IgD-negative memory B cell (primary cell): Measurements from ENCODE around the gene MED8. TPM values are rescaled to one million over a fixed set of nuclear protein-coding genes. Genes with fewer than 3 reads are reported as not detected.
"Not testable (repeated sequence)": the region's sequence is repeated elsewhere in the genome, so short reads cannot be mapped to it uniquely, and the experiment has no call there.

Experiments
- H3K27ac Mint-ChIP-seq, 3 donors: one replicate each; pipeline ENCODE4 v1.8.0; 2020 to 2022; ENCODE audit warnings: mild to moderate bottlenecking in 3 of 3, mixed read lengths in 3 of 3, moderate library complexity in 1 of 3
- H3K27me3 Mint-ChIP-seq: one replicate; pipeline ENCODE4 v1.8.0; 2021; ENCODE audit warnings: mixed read lengths
- H3K36me3 Mint-ChIP-seq: one replicate; pipeline ENCODE4 v1.8.0; 2020; ENCODE audit warnings: mild to moderate bottlenecking, mixed read lengths
- H3K4me1 Mint-ChIP-seq, 3 donors: one replicate each; pipeline ENCODE4 v1.8.0; 2020 to 2022; ENCODE audit warnings: mixed read lengths in 3 of 3, mild to moderate bottlenecking in 1 of 3
- H3K4me3 Mint-ChIP-seq, 4 donors: one replicate each; pipeline ENCODE4 v1.8.0; 2020 to 2022; ENCODE audit warnings: mild to moderate bottlenecking in 4 of 4, mixed read lengths in 4 of 4, moderate library complexity in 3 of 4
- H3K9me3 Mint-ChIP-seq, 3 donors: one replicate each; pipeline ENCODE4 v1.8.0; 2020 to 2021; ENCODE audit warnings: mixed read lengths in 3 of 3, mild to moderate bottlenecking in 1 of 3
- polyA plus RNA-seq: library from polyadenylated mRNA; unstranded; fragments of 300-500 nt; fragmentation: Illumina TruSeq; gene quantifications from one replicate; pipeline ENCODE4 v1.2.3, GENCODE V29; 2021

Gene MED8
- polyA plus RNA-seq, 1 donor from 2014 or later: 45.4 TPM

DNA sequence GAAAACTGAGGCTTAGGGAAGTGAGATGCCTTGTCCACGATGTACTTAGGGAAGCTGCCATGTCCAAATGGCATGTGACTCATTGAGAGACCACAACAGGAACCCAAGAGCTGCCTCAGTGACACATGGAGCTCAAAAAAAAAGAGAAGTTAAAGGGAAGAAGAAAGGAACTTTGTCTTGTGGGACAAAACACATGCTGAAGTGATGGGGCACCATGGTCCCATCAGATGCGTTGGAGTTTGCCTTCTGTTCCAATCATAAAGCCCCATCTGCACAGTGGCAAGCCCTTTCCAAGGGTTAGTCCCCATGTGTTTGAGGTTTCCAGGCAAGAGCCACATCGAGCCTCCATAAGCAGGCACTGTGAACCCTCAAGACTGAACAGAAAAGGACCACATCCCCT, 8.0 kb downstream of the MED8 start:
- Mint-ChIP-seq H3K36me3 (peaks cover 2% of the 10 kb centered on the region), H3K27ac (peak overlapping the region in 1 of 3 donors; percentile 18)

GRCh38 chr1:43379476-43379875, 10.1 kb downstream of the MED8 start:
- no peak overlapping the region for H3K27ac Mint-ChIP-seq
- H3K4me1 Mint-ChIP-seq: peaks cover 0 to 6% (median 3%) of the 10 kb centered on the region in 3 donors
- peaks cover 2% of the 10 kb centered on the region for H3K36me3 Mint-ChIP-seq
- no peaks in the 10 kb centered on the region for H3K9me3 Mint-ChIP-seq
- H3K27me3 Mint-ChIP-seq: no peaks in the 10 kb centered on the region
- no peak overlapping the region for H3K4me3 Mint-ChIP-seq

More for the DNA sequence above, 8.0 kb downstream of the MED8 start:
- H3K9me3 Mint-ChIP-seq: no peaks in the 10 kb centered on the region
- no peaks in the 10 kb centered on the region for H3K27me3 Mint-ChIP-seq
- peaks cover 0 to 3% (median 2%) of the 10 kb centered on the region in 3 donors for H3K4me1 Mint-ChIP-seq
- H3K4me3 Mint-ChIP-seq: no peak overlapping the region

GRCh38 chr1:43377831-43378230, 11.8 kb downstream of the MED8 start:
- H3K4me3 Mint-ChIP-seq: no peak overlapping the region
- H3K36me3 Mint-ChIP-seq: peaks cover 2% of the 10 kb centered on the region
- H3K27ac Mint-ChIP-seq: no peak overlapping the region
- no peaks in the 10 kb centered on the region for H3K27me3 Mint-ChIP-seq
- no peaks in the 10 kb centered on the region for H3K9me3 Mint-ChIP-seq
- peaks cover 0 to 6% (median 3%) of the 10 kb centered on the region in 3 donors for H3K4me1 Mint-ChIP-seq

DNA sequence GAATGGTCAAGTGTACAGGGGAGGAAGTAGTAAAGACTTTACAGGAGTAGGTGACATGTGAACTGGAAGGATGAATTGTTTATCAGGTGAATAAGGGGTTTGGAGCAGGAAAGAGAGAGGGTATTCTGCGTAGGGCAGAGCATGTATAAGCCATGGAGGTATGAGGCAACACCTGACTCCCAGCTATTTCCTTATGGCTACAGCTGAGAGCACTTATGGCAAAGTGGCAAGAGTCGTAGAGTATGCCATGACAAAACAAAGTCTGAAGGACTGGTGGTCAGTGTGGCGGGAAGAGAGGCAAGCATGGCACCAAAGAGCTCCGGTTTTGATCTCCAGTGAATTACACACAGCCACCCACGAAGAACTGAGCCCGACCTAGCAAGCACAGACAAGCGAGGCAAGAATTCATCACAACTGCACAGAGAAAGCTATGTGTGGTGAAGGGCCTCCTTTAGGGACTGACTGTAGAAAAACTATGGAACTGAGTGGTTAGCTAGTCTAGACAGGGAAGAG, 12.8 kb downstream of the MED8 start:
- Mint-ChIP-seq H3K9me3 (no peaks in the 10 kb centered on the region), H3K4me1 (peaks cover 0 to 5% (median 3%) of the 10 kb centered on the region in 3 donors), H3K36me3 (no peaks in the 10 kb centered on the region), H3K4me3 (no peak overlapping the region), H3K27me3 (no peaks in the 10 kb centered on the region), H3K27ac (no peak overlapping the region)

DNA sequence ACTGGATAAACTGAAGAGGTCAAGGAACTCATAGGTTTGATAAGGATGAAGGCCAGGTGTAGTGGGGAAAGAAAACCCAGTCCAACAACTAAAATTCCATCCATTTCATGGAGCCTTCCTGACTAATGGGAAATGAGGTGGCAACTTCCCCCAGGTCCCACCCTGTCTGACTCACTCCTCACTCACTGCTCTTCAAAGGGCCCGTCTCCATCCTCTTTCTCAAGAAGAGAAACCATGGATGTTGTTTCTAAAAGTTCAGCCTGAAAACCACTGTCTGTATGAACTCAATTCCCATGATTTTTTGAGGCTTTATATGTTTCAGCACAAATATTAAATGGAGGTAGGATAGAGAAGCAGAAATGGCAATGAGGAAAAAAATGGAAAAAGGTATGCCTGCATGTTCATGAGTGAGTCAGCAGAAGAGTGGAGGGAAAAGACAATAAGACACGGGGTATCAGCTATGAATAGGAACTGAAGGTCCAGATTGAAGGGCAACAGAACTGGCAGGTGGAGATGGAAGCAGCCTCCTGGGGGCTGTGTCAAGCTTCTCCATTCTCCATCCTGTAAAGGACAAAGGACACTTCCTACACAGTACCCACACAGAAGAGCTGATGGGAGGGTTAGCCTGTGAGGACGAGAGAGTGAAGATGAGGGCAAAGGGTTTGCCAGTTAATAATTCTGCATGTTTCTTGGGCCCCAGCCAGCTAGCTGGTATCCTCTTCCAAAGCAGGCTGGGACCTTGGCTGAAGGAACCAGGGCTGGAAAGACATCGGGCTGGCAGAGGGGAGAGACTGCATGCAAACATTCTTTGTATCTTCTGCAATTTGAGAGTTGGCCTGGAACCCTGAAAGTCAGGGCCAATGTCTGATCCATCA, 16.3 kb downstream of the MED8 start:
- no peak overlapping the region for H3K27ac Mint-ChIP-seq
- H3K4me1 Mint-ChIP-seq: peaks cover 14 to 20% (median 18%) of the 10 kb centered on the region in 3 donors
- no peaks in the 10 kb centered on the region for H3K27me3 Mint-ChIP-seq
- no peaks in the 10 kb centered on the region for H3K36me3 Mint-ChIP-seq
- H3K9me3 Mint-ChIP-seq: no peaks in the 10 kb centered on the region
- no peak overlapping the region for H3K4me3 Mint-ChIP-seq

- no peak overlapping the region for H3K4me3 Mint-ChIP-seq
- no peaks in the 10 kb centered on the region for H3K36me3 Mint-ChIP-seq
- H3K4me1 Mint-ChIP-seq: peaks cover 14 to 20% (median 19%) of the 10 kb centered on the region in 3 donors
- no peaks in the 10 kb centered on the region for H3K27me3 Mint-ChIP-seq
- H3K27ac Mint-ChIP-seq: no peak overlapping the region
- H3K9me3 Mint-ChIP-seq: no peaks in the 10 kb centered on the region
These were observed 17.4 kb downstream of the MED8 start for GRCh38 chr1:43372172-43372571.

- H3K4me3 Mint-ChIP-seq: peak overlapping the region in 2 of 4 donors; percentile 34 to 44
- peaks cover 20 to 23% (median 21%) of the 10 kb centered on the region in 3 donors for H3K4me1 Mint-ChIP-seq
- H3K27ac Mint-ChIP-seq: peak overlapping the region in 2 of 3 donors; percentile 71 to 78
- no peaks in the 10 kb centered on the region for H3K9me3 Mint-ChIP-seq
- H3K36me3 Mint-ChIP-seq: no peaks in the 10 kb centered on the region
- no peaks in the 10 kb centered on the region for H3K27me3 Mint-ChIP-seq
These were observed 19.0 kb downstream of the MED8 start for GRCh38 chr1:43370564-43370963.

DNA sequence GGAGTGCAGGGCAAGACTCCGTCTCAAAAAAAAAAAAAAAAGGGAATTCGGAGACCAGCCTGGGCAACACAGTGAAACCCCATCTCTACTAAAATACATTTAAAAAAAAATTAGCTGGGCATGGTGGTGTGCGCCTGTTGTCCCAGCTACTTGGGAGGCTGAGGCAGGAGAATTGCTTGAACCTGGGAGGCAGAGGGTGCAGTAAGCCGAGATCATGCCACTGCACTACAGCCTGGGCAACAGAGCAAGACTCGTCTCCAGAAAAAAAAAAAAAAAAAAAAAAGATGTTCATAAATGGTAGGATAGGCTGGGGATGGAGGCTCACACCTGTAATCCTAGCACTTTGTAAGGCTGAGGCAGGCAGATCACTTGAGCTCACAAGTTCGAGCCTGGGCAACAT, 19.8 kb downstream of the MED8 start:
- peaks cover 23 to 24% (median 24%) of the 10 kb centered on the region in 3 donors for H3K4me1 Mint-ChIP-seq
- not testable (repeated sequence) for H3K4me3 Mint-ChIP-seq

GRCh38 chr1:43368646-43369020, 21.0 kb downstream of the MED8 start:
- H3K36me3 Mint-ChIP-seq: no peaks in the 10 kb centered on the region
- H3K9me3 Mint-ChIP-seq: no peaks in the 10 kb centered on the region
- H3K27ac Mint-ChIP-seq: peak overlapping the region; percentile 79 to 92 (median 89)
- H3K27me3 Mint-ChIP-seq: no peaks in the 10 kb centered on the region
- peaks cover 23 to 24% (median 24%) of the 10 kb centered on the region in 3 donors for H3K4me1 Mint-ChIP-seq
- H3K4me3 Mint-ChIP-seq: peak overlapping the region; percentile 87 to 99 (median 92)

More for the DNA sequence above, 19.8 kb downstream of the MED8 start:
- H3K36me3 Mint-ChIP-seq, H3K27ac Mint-ChIP-seq, H3K27me3 Mint-ChIP-seq, H3K9me3 Mint-ChIP-seq: not testable (repeated sequence)

- Mint-ChIP-seq H3K27me3 (no peaks in the 10 kb centered on the region), H3K27ac (peak within 1 kb of the TSS; percentile 87 to 94 (median 92)), H3K4me3 (peak within 1 kb of the TSS; percentile 88 to 99 (median 93)), H3K4me1 (peaks cover 23 to 24% (median 24%) of the 10 kb centered on the region in 3 donors), H3K9me3 (no peaks in the 10 kb centered on the region), H3K36me3 (no peaks in the 10 kb centered on the region)
These were observed 21.5 kb downstream of the MED8 start, which contains the start of gene ELOVL1 for GRCh38 chr1:43367904-43368645. TSS of gene ELOVL1 (minus strand) at chr1:43368011. CDS start at chr1:43365609, 2,402 bp downstream.

- Mint-ChIP-seq H3K4me1 (peaks cover 23 to 24% (median 24%) of the 10 kb centered on the region in 3 donors), H3K27ac (peak overlapping the region; percentile 87 to 94 (median 89)), H3K27me3 (no peaks in the 10 kb centered on the region), H3K4me3 (peak overlapping the region; percentile 88 to 95 (median 93)), H3K9me3 (no peaks in the 10 kb centered on the region), H3K36me3 (no peaks in the 10 kb centered on the region)
These were observed 22.3 kb downstream of the MED8 start for GRCh38 chr1:43367026-43367903.

DNA sequence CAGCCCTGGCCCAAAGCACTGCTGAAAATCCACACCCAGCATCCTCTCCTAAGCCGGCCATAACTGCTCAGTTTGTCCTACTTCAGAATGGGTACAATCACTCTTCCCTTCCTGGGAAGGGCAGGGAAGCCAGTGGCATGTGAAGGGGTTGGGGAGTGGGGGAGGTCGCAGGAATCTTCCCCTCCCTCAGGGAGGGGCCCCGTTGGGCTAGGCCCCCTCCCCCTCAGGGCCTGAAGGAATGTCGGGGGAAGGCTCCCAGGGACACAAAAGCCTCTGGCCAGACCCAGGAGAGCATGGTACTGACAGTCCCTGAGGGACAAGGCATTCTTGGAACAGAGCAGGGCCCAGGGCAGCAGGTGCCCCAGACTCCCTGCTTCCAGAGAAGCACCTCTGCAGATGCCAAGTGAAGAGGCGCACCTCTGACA, 23.0 kb downstream of the MED8 start:
- Mint-ChIP-seq H3K4me3 (peak overlapping the region; percentile 88 to 95 (median 93)), H3K27ac (peak overlapping the region; percentile 87 to 94 (median 89)), H3K4me1 (peaks cover 23 to 24% (median 23%) of the 10 kb centered on the region in 3 donors), H3K9me3 (no peaks in the 10 kb centered on the region), H3K36me3 (no peaks in the 10 kb centered on the region), H3K27me3 (no peaks in the 10 kb centered on the region)

DNA sequence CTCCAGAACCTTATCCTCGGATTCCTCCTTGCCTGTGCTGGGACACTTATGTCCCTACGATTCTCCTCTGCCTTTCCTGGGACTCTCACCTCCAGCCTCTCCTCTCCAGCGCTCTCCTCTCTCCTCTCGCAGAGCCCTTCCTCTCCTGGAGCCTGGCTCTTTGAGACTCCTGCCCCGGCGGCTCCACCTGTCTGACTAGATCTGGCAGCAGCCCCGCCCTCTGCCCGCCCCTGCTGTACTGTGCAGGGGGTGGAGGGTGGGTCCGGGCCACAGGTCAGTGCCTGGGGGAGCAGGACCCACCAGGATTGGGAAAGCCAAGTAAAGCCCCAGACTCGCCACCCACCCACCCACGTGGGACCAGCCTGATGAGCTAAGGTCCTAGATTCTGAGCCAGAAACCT, 23.4 kb downstream of the MED8 start:
- Mint-ChIP-seq H3K36me3 (no peaks in the 10 kb centered on the region), H3K27ac (peak overlapping the region in 2 of 3 donors; percentile 87 to 89), H3K4me3 (peak overlapping the region; percentile 88 to 95 (median 93)), H3K9me3 (no peaks in the 10 kb centered on the region), H3K27me3 (no peaks in the 10 kb centered on the region), H3K4me1 (peaks cover 19 to 24% (median 21%) of the 10 kb centered on the region in 3 donors)

- H3K27me3 Mint-ChIP-seq: no peaks in the 10 kb centered on the region
- H3K36me3 Mint-ChIP-seq: no peaks in the 10 kb centered on the region
- H3K4me1 Mint-ChIP-seq: peaks cover 14 to 23% (median 16%) of the 10 kb centered on the region in 3 donors
- H3K4me3 Mint-ChIP-seq: peak overlapping the region; percentile 53 to 95 (median 78)
- H3K9me3 Mint-ChIP-seq: no peaks in the 10 kb centered on the region
- H3K27ac Mint-ChIP-seq: peak overlapping the region in 2 of 3 donors; percentile 27 to 89
These were observed 23.9 kb downstream of the MED8 start for GRCh38 chr1:43365678-43366077.
